Measurements from ENCODE around the gene MEN1.

MEN1 gene

GRCh38 chr11:64759722-64760719 lies 50.3 kb downstream of the MEN1 start, which contains the start of gene PYGM:
Gene PYGM (minus strand): TSS chr11:64759974. CDS start chr11:64759898, 76 bp downstream.
- DNase-seq: peak in 1 of 3 experiments; percentile 22

GRCh38 chr11:64759131-64759721 lies 51.1 kb downstream of the MEN1 start:
- DNase-seq: no peak

GRCh38 chr11:64758330-64759079 lies 51.8 kb downstream of the MEN1 start:
- DNase-seq: no peak

GRCh38 chr11:64757549-64758329 lies 52.6 kb downstream of the MEN1 start:
- no peak for DNase-seq

GRCh38 chr11:64755681-64756361 lies 54.5 kb downstream of the MEN1 start:
- no peak for DNase-seq

GRCh38 chr11:64754919-64755662 lies 55.3 kb downstream of the MEN1 start:
- DNase-seq: no peak

- DNase-seq: no peak
Measured at GRCh38 chr11:64754124-64754918, 56.0 kb downstream of the MEN1 start.
